ENCODE data around the gene CYTIP. TPM values are rescaled to one million over a fixed set of nuclear protein-coding genes. Genes with fewer than 3 reads are reported as not detected.
"Not testable (repeated sequence)": the region's sequence is repeated elsewhere in the genome, so short reads cannot be mapped to it uniquely, and the experiment has no call there.

Gene CYTIP
- total RNA-seq, 1 donor from 2014 or later, result 5.1 TPM

DNA sequence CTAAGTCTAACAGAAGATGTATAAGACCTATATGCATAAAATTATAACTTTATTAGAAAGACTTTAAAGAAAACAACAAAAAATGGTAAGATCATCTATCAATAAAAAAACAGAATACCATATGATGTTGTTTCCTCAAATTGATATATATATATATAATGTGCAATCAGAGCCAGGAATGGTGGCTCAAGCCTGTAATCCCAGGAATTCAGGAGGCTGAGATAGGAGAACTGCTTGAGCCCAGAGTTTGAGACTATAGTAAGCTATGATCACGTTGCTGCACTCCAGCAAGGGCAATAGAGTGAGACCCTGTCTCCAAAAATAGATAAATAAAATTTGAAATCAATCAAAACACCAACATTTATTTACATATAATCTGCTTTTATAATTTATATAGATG is 19.5 kb downstream of the CYTIP start:
- DNase-seq, result no peak

DNA sequence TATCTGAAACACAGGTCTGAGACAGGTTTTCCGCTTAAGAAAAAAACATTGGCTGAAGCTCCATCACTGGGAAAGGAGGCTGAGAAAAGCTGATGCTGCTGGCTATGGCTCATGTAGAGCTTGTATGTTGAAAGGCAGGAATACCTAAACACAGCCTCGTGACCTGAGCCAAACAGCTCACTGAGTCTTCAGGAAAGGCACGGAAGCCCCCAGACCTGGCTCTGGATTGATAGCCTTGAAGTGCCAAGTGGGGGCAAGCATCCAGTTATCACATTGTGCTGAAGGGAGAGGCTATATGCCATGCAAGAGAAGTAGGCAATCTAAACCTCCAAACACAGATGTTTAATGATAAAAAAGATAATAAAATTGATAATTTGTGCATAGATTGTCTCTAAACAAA is 21.9 kb downstream of the CYTIP start:
- DNase-seq, result no peak

DNA sequence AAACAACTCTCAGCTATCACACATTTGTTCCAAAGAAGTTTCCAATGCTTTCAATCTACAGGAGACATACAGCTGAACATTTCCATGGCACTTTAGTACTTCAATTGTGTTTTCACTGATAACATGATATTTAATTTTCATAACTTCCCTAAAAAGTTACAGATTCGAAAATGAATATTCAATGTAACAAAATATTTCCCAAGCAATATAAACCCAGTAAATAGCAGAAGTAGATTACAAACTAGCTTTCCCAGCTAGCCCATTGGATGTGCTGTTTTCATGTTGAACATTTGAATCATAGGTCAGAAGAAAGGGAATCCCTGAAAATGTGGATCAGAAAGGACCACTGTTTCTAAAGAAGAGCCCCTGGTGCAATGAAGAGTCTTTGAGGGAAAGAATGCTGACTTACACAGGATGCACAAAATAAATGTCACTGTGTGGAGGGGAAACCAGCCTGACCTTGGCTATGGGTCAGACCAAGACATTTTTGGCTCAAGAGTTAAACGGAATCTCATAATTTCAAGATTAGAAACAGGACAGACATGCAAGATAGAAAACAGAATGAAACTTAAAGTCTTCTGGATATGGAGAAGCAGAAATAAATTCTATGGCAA is 22.5 kb downstream of the CYTIP start:
- DNase-seq, result no peak

DNA sequence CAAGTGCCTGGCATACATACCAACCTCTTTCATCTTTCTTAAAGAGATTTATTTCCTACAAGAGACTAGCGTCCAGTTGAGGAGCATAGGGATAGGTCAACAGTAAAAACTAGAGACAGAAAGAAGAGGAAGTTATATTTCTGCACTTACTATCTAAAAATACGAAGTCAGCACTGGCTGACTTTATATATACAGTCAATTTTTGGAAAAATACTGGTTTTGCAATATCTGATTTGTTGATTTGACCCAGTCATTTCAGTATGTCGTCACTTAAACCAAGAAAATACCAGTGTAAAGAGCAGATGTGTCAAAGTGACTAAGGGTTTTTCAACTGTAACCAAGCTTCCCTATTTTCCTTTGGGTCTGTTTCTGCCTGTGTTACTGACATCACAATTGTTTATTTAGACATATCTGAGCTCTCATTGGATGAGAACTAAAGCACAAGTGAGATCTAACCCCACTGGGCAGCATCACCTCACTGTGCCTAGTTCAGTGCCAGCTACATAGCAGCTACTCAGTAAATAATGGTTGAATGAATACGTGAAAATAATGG is 23.0 kb downstream of the CYTIP start:
- DNase-seq, result no peak

DNA sequence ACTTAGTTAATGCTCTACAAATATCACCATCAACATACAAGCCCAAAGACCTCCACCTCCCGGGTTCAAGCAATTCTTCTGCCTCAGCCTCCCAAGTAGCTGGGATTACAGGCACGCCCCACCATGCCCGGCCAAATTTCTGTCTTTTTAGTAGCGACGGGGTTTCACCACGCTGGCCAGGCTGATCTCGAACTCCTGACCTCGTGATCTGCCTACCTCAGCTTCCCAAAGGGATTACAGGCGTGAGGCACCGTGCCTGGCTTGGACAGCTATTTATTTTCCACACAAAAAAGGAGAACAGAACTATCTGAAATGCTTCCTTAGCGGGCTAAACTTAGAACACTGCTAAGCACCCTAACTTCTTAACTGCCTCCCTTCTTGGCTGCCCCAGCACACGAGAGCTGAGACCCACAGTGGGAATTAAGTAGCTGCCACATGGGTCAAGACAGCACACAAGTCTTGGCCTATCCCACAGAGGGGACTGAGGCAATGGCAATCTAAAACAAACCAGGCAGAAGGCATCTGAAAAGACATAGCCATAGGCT is 24.8 kb downstream of the CYTIP start:
- DNase-seq, result no peak

DNA sequence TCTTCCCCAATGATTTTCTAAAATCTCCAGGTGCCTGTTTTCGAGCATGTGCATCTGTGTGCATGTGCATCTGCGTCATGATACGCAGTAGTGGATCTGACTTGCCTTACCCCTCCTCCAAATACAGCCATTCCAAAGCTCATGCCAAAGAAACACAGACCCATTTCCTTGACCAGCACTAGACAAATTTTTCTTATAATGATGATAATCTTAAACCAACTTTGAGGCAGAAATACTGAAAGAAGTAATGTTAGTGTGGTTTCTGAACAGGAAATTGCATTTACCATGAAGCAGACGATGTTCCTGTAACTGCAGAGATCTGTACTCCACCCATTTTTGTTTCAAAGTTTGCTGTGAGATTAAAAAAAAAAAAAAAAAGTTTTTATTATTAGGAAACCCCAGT is 25.6 kb downstream of the CYTIP start:
- no peak for DNase-seq

DNA sequence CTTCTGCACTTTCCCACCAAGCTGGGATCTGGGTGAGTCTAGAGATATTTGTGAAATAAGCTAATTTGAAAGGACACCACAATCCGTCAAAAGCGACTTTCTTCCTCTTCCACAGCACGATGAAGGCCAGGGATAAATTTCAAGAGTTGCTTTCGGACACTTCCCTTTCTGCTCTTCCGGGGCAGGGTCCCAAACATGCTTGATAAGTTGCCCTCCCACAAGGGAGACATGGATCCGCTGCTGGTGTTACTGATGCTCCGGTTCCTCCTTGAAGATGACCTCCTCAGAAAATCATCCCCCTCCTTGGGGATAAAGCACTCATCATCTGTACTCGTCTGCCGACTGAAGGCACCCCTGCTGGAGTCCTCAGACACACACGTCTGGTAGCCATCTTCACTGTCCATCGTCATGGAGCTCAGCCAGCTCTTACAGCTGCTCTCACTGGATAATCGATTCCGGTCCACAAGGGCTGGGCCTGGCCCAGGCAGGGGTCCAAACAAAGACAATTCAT is 28.2 kb downstream of the CYTIP start:
- no peak for DNase-seq

DNA sequence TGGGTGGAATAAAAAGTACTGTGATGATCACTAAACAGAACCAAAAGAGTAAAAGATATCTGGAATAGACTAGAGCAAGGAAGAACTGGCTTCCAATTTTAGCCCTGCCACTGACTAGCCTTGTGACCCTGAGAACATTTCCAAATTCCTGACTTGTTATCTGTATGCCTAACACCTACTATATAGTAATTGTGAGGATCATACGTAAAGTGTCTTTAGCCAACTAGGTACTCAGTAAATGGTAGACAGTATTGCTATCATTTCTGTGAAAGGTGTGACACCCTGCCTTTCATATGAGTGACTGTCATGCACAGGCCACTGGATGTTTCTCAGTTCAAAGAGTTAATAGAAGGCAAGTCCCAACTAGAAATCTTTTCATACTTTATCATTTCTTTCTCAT is 29.8 kb downstream of the CYTIP start:
- DNase-seq, result no peak

DNA sequence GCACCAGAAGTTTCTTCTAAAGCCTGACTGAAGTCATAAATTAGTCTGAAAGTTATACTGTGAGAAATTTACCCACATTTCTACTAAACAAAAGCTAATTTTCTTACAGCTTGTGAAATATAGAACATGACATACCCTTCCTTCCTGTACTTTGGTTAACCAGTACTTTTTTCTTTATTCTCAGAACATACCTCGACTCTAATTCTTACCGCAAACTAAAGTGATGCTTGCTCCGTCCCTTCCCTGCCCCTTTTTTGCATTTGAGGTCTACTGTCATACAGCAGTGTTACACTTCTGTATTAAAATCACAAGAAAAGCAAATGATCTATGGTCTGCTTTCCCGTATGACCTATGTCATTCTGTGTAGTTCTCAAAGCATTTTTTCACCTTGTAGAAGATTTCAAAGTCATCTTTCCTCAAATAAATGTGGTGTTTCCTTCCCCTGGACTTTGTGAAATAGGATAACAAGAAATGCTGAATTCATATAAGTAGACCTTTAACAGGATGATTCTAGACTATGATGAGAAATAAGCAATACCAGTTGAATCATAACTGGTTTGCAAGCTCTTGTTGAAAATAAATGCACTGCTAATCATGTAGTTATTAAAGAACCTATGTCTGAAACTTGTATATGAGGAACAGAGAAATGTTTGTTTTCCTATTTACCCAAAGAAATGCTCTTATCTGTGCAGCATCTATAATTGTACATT is 30.4 kb downstream of the CYTIP start:
- DNase-seq, result no peak

DNA sequence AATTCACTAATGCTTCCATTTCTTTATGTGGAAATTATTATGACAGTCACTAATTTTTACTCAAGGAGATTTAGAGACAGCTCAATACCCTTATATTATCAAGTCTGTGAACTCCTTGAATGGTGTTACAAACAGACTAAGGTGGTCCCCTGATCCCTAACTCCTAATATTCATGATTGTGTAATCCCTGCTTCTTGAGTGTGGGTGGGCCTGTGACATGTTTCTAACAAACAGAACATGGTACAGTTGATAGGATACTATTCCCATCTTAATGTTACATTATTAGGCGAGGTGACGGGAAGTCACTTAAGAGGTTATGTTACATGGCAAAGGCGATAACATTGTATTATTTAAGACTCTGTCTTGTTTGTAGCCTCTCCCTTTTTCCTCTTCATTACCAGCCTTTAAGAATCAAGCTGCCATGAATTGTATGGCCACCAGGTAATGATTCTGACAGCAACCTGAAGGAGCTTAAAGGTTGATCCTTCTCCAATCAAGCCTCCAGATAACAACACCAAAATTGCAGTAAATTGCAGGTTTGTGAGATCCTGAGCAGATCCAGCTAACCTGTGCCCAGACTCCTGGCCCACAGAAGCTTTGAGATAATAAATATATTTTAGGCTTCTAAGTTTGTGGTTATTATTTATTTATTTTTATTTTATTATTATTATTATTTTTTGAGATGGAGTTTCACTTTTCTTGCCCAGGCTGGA is 32.1 kb downstream of the CYTIP start:
- DNase-seq, result no peak

DNA sequence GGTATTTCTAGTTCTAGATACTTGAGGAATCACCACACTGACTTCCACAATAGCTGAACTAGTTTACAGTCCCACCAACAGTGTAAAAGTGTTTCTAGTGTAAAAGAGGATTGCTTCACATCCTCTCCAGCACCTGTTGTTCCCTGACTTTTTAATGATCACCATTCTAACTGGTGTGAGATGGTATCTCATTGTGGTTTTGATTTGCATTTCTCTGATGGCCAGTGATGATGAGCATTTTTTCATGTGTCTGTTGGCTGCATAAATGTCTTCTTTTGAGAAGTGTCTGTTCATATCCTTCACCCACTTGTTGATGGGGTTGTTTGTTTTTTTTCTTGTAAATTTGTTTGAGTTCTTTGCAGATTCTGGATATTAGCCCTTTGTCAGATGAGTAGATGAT is 38.5 kb downstream of the CYTIP start:
- not testable (repeated sequence) for DNase-seq

DNA sequence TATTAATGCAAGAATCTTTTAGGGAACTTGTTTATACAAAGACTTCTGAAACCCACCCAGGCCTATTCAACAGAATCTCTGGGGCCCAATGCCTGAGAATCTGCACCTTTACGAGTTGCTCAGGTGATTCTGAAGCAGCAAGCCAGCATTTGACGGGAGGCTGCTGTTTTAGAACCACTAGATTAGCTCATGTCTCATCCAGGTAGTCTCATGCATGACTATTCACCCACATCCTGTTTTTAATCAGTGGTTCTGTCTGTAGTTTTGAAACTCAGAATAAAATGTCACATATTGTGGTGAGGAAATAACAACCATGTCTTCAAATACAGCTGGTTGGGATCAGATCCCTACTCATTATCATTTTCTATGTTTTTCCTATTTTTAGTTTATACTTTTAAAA is 39.5 kb downstream of the CYTIP start:
- DNase-seq, result no peak

DNA sequence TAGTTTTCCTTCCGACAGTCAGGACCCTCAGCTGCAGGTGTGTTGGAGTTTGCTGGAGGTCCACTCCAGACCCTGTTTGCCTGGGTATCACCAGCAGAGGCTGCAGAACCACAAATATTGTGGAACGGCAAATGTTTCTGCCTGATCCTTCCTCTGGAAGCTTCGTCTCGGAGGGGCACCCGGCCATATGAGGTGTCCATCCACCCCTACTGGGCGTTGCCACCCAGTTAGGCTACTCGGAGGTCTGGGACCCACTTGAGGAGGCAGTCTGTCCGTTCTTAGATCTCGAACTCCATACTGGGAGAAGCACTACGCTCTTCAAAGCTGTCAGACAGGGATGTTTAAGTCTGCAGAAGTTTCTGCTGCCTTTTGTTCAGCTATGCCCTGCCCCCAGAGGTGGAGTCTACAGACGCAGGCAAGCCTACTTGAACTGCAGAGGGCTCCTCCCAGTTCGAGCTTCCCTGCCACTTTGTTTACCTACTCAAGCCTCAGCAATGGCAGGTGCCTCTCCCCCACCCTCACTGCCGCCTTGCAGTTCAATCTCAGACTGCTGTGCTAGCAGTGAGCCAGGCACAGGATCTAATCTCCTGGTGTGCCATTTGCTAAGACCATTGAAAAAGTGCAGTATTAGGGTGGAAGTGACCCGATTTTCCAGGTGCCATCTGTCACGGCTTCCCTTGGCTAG is 40.9 kb downstream of the CYTIP start:
- not testable (repeated sequence) for DNase-seq

DNA sequence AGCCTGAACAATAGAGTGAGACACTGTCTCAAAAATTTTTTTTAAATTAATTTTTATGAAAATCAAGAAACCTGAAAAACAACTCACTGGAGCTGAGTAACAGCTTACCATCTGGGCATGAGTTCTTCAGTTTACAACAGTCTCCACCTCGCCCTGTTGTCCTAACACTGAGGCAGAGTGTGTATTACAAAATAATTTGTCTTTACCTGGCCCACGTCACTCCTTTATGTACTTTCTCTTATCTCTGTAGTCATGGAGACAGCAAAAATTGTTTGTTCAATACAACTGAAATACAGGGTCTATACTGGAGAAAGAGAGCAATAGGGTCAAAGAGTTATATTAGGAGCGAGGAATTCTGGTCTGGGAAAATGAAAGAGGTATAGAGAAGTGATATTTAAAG is 48.1 kb downstream of the CYTIP start:
- DNase-seq, result no peak

DNA sequence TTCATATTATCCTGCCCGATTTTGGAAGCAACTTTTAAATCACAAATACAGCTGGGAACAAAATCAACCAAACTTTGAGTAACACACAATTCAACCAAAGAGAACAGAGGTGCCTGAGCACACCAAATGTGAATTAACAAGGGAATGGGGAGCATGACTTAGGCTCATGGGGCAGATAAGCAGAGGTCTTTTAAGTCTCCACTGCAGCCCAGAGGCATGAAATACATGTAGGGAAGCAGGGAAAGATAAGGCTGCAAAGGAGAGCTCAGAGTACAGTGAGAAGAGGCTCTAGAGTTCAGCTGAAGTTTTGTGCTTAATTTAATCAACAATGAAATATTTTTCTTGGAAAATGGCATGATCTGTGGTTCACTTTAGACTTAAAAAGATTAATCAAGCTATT is 49.0 kb downstream of the CYTIP start:
- DNase-seq, result no peak

DNA sequence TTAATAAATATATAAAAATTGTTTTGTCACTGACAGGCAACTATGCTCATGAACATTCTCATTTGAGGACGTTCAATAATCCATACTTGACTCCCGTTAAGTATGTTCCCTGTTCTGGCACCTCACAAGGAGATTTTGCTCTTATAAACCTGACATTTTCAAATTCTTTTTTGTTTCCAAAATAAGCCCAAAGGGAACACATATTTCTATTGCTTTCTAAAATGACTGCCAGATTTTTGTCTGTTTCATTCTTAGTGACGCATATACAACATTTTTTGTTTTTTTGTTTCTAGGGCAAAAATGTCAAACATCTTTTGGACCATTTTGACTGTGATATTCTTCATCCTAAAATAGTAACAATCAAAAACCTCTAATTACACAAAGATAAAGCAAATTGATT is 50.5 kb downstream of the CYTIP start:
- no peak for DNase-seq

DNA sequence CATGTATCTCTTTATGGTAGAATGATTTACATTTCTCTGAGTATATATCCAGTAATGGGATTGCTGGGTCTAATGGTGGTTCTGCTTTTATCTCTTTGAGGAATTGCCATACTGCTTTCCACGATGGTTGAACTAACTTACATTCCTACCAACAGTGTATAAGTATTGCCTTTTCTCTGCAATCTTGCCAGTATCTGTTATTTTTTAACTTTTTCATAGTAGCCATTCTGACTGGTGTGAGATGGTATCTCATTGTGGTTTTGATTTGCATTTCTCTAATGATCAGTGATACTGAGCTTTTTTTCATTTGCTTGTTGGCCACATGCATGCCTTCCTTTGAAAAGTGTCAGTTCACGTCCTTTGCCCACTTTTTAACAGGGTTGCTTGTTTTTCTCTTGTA is 55.1 kb downstream of the CYTIP start:
- DNase-seq, result no peak

DNA sequence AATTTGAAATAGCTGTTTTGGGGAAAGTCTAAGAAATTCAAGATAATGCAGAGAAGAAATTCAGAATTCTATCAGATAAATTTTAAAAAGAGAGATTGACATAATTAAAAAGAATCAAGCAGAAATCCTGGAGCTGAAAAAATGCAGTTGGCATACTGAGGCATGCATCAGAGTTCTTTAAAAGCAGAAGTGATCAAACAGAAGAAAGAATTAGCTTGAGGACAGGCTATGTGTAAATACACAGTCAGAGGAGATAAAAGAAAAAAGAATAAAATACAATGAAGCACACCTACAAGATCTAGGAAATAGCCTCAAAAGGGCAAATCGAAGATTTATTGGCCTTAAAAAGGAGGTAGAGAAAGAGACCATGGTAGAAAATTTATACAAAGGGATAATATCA is 57.1 kb downstream of the CYTIP start:
- DNase-seq, result no peak

DNA sequence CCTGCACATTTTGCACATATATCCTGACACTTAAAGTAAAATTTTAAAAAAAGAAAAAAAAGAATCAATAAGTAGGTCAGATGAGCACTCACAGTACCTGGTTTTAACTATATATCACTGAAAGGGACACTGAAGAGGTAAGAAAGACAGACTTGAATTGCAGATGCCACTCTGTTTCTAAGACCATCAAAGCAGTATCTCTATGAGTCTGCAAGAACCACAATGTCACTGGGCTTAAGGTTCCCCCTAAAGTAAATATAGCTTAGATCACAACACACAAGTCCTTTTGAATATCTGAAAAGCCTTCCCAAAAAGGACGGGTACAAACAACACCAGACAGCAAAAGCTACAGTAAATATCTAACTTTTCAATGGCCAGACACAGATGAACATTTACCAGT is 57.6 kb downstream of the CYTIP start:
- no peak for DNase-seq

DNA sequence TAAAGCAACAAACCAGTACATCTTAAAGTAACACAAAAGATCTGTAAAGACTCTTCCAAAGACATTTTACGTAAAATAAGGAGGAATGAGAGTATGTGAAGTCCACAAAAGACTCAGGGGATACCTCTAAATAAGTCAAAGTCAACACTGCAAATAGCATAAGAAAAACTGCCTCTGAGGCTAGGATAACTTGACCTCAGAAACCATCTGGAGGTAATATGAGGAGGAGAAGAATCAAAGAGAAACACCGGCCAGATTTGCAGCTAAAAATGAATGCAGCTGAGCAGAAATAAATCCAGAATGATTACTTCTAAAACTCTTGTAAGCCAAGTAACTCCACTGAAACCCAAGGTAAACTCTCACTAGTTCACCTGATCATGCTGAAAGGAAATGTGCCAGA is 66.0 kb downstream of the CYTIP start:
- no peak for DNase-seq

DNA sequence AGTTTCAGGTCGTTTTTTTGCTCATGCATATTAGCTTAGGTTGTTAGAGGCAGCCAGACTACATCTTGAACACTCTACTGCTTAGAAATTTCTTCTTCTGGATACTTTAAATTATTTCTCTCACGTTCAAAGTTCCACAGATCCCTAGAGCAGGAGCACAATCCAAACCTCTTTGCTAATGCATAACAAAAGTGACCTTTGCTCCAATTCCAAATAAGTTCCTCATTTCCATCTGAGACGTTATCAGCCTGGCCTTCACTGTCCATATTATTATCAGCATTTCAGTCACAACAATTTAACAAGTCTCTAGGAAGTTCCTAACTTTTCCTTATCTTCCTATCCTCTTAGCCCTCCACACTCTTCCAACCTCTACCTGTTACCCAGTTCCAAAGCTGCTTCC is 67.8 kb downstream of the CYTIP start:
- DNase-seq, result no peak

DNA sequence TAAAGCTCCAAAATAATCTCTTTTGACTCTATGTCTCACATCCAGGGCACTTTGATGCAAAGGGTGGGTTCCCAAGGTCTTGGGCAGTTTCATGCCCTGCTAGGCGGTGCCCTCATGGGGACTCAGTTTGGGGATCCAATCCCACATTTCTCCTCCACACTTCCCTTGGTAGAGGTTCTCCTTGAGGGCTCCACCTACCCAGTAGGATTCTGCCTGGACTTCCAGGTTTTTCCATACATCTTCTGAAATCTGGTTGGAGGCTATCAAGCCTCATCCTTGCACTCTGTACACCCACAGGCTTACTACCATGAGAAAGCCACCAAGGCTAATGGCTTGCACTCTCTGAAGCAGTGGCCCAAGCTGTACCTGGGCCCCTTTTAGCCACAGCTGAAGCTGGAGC is 68.5 kb downstream of the CYTIP start:
- no peak for DNase-seq
